Spleen (tissue), 7 donors: Measurements from ENCODE around the gene PLBD2.

ENCODE experiments used
- POLR2A ChIP-seq, 3 donors: fragments of 450-650 bp; IDR thresholded peaks; one replicate each; pipeline ENCODE4 v1.5.1; 2017; ENCODE audit warnings: antibody characterized with exemption in 3 of 3, mild to moderate bottlenecking in 1 of 3
- TF ChIP-seq, protein P1 (sequence below), 11 experiments: fragments of 200-600 bp in 7 of 11; fragments of 450-650 bp in 4 of 11; sonication (generic) in 4 of 11; IDR thresholded peaks in 8 of 11; conservative IDR thresholded peaks in 3 of 11; 1 replicate in 7 of 11; 2 replicates in 4 of 11; pipeline versions ENCODE4 v1.4.0 to v1.8.0; 2016 to 2021; ENCODE audit warnings: antibody characterized with exemption in 11 of 11, inconsistent platforms in 4 of 11, mild to moderate bottlenecking in 1 of 11
- donor health status: DM: no; HTN: no; CAD: no; lungs with moderate emphysema.
- donor health status: DM: no; HTN: no; CAD: no.
- donor health status: DM: no; HTN: no; CAD: no.

DNA sequence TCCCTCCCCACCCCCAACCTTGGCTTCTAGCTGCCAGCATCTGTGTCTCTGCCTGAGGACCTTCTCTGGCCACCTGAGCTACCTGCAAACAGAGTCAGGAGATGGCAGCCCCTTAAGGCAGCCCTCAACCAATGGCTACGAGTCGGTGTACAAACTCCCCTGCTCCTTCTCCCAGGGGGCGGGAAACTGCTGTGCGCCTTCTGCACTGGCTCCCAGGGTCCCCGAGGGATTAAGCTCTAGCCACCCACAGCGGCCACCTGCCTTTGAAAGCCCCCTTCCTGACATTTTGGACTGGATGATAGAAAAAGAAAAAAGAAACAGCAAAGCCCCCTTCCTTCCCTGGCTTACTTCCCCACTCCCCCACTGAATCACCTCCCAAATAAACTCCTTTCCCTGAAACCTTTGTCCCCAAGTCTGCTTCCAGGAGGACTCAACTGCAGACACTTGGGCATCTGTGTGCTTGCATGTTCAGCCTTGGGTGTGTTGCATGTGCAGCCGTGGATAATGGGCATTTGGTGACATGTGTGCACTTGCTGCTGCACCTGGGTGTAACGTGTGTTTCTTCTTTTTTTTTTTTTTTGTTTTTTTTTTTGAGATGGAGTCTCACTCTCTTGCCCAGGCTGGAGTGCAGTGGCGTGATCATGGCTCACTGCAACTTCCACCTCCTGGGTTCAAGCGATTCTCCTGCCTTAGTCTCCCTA lies 39.3 kb downstream of the PLBD2 start:
- TF ChIP-seq, protein P1, sequence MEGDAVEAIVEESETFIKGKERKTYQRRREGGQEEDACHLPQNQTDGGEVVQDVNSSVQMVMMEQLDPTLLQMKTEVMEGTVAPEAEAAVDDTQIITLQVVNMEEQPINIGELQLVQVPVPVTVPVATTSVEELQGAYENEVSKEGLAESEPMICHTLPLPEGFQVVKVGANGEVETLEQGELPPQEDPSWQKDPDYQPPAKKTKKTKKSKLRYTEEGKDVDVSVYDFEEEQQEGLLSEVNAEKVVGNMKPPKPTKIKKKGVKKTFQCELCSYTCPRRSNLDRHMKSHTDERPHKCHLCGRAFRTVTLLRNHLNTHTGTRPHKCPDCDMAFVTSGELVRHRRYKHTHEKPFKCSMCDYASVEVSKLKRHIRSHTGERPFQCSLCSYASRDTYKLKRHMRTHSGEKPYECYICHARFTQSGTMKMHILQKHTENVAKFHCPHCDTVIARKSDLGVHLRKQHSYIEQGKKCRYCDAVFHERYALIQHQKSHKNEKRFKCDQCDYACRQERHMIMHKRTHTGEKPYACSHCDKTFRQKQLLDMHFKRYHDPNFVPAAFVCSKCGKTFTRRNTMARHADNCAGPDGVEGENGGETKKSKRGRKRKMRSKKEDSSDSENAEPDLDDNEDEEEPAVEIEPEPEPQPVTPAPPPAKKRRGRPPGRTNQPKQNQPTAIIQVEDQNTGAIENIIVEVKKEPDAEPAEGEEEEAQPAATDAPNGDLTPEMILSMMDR (IDR thresholded peaks at IDR 0.05 in 8 of 11, conservative IDR thresholded peaks at IDR 0.05 in 3 of 11): no peak
- no peak for TF ChIP-seq POLR2A (IDR thresholded peaks at IDR 0.05)
